OCI-M2 (cell line): ENCODE data around the gene RTP5.

ENCODE experiments used
- DNase-seq: peaks from one replicate; lab custom pipeline; 2025; ENCODE audit not compliant: unreplicated experiment; lab: John Stamatoyannopoulos, UW

Gene RTP5

GRCh38 chr2:241857041-241857541 lies 12.4 kb upstream of the RTP5 start:
- no peak for DNase-seq

GRCh38 chr2:241857572-241858121 lies 11.9 kb upstream of the RTP5 start:
- no peak for DNase-seq

GRCh38 chr2:241858206-241859016 lies 11.1 kb upstream of the RTP5 start, which contains the start of gene PDCD1:
Gene PDCD1, minus strand, starts transcription at chr2:241858894. Its CDS starts 56 bp downstream, at chr2:241858838.
- no peak for DNase-seq

- no peak for DNase-seq
These were observed 10.5 kb upstream of the RTP5 start for GRCh38 chr2:241859017-241859435.

GRCh38 chr2:241859436-241860183 lies 9.9 kb upstream of the RTP5 start:
- no peak for DNase-seq

- DNase-seq, result no peak
These were observed 9.1 kb upstream of the RTP5 start for GRCh38 chr2:241860184-241861078.

GRCh38 chr2:241861264-241861663 lies 8.3 kb upstream of the RTP5 start:
- DNase-seq, result no peak

- no peak for DNase-seq
These were observed 7.4 kb upstream of the RTP5 start for GRCh38 chr2:241862093-241862492.

GRCh38 chr2:241862775-241863535 lies 6.6 kb upstream of the RTP5 start:
- DNase-seq, result no peak

- DNase-seq, result no peak
These were observed 6.0 kb upstream of the RTP5 start for GRCh38 chr2:241863536-241863954.

- DNase-seq, result no peak
These were observed 5.2 kb upstream of the RTP5 start for GRCh38 chr2:241864168-241864849.

- no peak for DNase-seq
These were observed 4.7 kb upstream of the RTP5 start for GRCh38 chr2:241864850-241865213.

- DNase-seq, result no peak
These were observed 4.0 kb upstream of the RTP5 start for GRCh38 chr2:241865416-241865956.

- no peak for DNase-seq
These were observed 3.4 kb upstream of the RTP5 start for GRCh38 chr2:241865957-241866789.

- DNase-seq, result no peak
These were observed 2.5 kb upstream of the RTP5 start for GRCh38 chr2:241866790-241867645.

GRCh38 chr2:241867776-241868420 lies 1.6 kb upstream of the RTP5 start:
- DNase-seq, result no peak

- no peak for DNase-seq
These were observed 858 bp upstream of the RTP5 start for GRCh38 chr2:241868661-241869081.
